Effector CD8-positive, alpha-beta T cell (primary cell): ENCODE data around the gene SH3TC2.

ENCODE experiments used
- DNase-seq: peaks from one replicate; lab custom pipeline; 2025; lab: John Stamatoyannopoulos, UW

SH3TC2 gene

GRCh38 chr5:148999741-149000140, 63.1 kb downstream of the SH3TC2 start:
- DNase-seq = no peak

GRCh38 chr5:148998174-148998797, 64.6 kb downstream of the SH3TC2 start:
- DNase-seq = no peak

- no peak for DNase-seq
These were observed 66.6 kb downstream of the SH3TC2 start for GRCh38 chr5:148996270-148996669.

GRCh38 chr5:148995791-148996190, 67.1 kb downstream of the SH3TC2 start:
- no peak for DNase-seq

GRCh38 chr5:148993283-148993936, 69.5 kb downstream of the SH3TC2 start:
- no peak for DNase-seq

GRCh38 chr5:148992265-148992664, 70.6 kb downstream of the SH3TC2 start:
- DNase-seq = no peak

- no peak for DNase-seq
These were observed 71.3 kb downstream of the SH3TC2 start for GRCh38 chr5:148991566-148991965.

- DNase-seq = no peak
These were observed 72.0 kb downstream of the SH3TC2 start for GRCh38 chr5:148990817-148991216.

GRCh38 chr5:148989567-148989966, 73.3 kb downstream of the SH3TC2 start:
- DNase-seq = no peak

- DNase-seq = no peak
These were observed 74.5 kb downstream of the SH3TC2 start for GRCh38 chr5:148988328-148988727.

- no peak for DNase-seq
These were observed 76.2 kb downstream of the SH3TC2 start for GRCh38 chr5:148986636-148987035.

- no peak for DNase-seq
These were observed 78.5 kb downstream of the SH3TC2 start for GRCh38 chr5:148984345-148984744.

- DNase-seq = no peak
These were observed 81.5 kb downstream of the SH3TC2 start for GRCh38 chr5:148981353-148981752.

- no peak for DNase-seq
These were observed 82.1 kb downstream of the SH3TC2 start for GRCh38 chr5:148980731-148981130.

GRCh38 chr5:148979083-148979723, 83.7 kb downstream of the SH3TC2 start:
- no peak for DNase-seq

- no peak for DNase-seq
These were observed 84.3 kb downstream of the SH3TC2 start for GRCh38 chr5:148978370-148979082.

GRCh38 chr5:148976569-148977381, 86.1 kb downstream of the SH3TC2 start:
- DNase-seq = no peak

GRCh38 chr5:148974642-148975327, 88.1 kb downstream of the SH3TC2 start:
- no peak for DNase-seq

- no peak for DNase-seq
These were observed 89.4 kb downstream of the SH3TC2 start for GRCh38 chr5:148973455-148973854.

- no peak for DNase-seq
These were observed 89.9 kb downstream of the SH3TC2 start for GRCh38 chr5:148972974-148973374.

GRCh38 chr5:148972396-148972795, 90.5 kb downstream of the SH3TC2 start:
- DNase-seq = no peak
